HG03060 (cell line): ENCODE results near the gene MRPS18B.
"Not testable (repeated sequence)": the region's sequence is repeated elsewhere in the genome, so short reads cannot be mapped to it uniquely, and the experiment has no call there.

Experiments
- ATAC-seq: cut with Tn5 transposase; IDR thresholded peaks from one replicate; pipeline ENCODE4 v1.9.1; 2021; ENCODE audit warnings: low read depth, moderate number of reproducible peaks; ENCODE audit not compliant: unreplicated experiment

MRPS18B gene

DNA sequence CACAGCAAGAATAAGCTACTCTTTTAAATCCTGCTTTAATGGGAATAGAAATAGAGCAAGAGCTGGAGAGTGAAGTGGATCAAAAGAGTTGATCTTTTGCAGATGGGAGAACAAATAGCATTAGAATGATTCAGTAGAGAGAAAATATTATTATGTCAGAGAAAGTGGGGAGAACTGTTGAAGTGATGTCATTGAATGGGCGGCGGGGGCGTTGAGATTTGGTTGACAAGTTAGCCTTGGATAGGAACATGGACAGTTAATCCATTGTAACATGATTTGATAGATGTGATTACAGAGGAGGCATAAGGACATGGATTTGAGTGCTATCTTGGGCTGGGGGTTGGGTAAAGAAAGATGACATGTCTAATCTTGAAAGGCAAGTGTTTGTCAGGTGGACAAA is 18.2 kb downstream of the MRPS18B start:
- ATAC-seq: no peak

DNA sequence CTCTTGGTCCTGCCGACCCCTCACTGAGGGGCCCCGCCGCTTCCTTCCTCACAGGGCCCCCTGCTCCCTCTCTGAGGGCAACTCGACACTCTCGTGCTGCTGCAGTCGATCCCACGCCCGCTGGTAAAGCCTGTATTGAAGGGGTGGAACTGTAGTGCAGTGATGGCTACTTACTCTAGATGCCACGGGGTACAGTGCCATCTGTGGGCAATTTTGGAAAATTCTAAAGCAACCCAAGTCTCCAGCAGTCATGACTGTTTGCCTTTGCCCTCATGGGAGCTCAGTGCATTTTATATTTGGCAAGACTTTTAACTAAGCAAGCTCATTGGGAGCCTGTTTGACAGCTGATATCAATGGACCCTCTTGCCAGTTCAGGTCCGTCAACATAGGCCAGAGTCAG is 22.8 kb downstream of the MRPS18B start:
- ATAC-seq: no peak

DNA sequence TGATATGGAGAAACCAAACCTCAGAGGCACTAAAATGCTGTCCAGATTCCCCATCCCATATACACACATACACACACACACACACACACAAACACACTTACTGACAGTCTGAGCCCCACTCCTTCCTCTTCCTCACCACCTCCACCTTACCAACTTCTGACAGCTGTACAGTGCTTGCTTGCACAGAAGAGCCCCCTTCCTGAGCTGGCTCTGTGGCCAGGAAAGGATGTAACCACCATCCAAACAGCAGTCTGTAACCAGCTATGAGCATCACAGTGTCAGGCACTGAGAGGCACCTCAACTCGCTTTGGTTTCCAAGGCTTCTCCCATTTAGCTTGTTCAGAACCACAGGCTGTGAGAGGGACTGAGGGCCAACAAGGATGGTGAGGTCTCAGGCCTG is 23.4 kb downstream of the MRPS18B start:
- no peak for ATAC-seq

DNA sequence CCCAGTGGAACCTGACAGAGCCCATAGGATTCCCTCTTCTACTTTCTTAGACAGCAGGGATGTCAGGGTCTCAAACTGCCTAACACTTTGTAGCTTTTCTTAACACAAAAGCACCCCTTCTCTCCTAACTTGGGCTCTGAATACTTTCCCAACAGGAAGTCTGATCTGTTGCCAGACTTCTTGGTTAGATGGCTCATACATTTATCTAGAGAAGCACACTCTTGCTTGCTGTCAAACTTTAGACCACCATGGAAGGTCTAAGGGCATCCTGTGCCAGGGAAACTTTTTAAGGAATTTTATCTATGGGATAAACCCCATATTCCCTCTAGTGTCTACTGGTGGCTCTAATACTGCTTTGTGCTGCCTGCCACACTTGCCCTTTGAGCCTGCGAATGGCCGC is 26.0 kb downstream of the MRPS18B start:
- no peak for ATAC-seq

DNA sequence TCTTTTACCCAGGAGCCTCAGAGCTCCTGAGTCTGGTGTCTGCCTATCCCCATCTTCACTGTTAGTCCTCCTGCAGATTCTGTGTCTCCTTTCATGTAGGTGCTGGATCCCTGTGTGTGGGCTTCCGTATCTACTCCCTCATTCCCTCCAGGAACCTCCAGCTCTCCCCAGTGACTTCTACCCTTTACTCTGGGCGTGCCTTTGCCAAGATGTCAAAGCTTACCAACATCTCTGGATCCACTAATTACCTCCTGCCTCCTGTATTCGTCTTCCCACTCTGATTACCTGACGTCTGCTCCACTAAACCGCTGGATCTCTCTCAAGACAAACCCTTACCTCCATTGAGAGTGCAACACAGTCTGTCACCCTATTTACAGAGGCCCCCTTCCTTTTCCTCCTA is 27.1 kb downstream of the MRPS18B start:
- no peak for ATAC-seq

DNA sequence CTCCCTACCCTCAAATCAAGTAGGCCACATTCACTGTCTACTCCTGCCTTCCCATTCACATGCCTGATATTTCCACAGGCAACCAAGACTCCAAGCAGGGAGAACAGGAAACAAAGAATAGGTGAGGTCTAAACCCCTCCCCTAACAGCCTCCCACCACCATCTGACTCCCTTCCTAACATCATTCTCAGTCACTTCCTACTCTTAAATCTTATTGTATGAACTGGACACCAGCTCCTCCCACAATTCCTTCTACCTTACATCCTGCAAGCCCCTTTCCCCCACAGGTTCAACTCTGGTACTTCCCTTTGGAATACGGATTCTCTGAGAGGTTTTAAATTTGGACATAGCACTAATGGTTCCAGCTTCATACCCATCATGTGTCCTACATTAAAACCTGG is 28.3 kb downstream of the MRPS18B start:
- no peak for ATAC-seq

DNA sequence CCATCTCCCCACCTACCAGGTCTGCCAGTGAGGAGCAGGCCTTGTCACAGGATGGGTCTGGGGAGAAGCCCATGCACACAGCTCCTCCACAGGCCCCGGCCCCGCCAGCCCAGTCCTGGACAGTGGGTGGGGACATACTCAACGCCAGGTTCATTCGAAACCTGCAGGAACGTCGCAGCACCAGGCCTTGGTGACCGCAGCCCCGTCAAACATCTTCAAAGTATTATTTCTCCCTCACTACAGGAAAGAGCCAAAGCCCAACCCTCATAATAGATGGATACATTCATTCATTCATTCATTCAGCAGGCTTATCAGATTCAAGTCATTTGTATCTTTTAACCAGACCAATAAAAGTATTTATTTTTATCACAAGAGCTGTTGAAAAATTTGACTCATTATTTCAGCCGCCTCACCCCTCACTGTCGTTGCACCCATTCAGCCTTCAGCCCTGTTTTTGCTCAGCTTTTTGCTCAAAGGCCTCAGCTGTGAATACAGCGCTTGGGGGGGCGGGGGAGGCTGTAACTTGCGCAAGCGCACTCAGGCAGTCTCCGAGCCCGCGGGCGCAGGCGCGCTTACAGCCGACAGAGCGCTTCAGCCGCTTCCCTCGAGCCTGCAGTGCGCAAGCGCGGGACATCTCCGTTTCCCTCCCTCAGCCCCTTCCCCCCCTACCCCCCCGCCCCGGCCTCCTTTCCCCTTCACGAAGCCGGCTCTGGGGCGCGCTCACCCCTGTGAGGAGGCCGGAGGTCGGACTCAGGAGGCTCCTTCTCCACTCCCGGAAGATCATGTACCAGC is 29.0 kb downstream of the MRPS18B start, which contains the start of gene C6orf136:
Gene C6orf136 (plus strand): TSS at position 684 of the 792 bp plus-strand sequence. CDS start 99 bp downstream, at position 783.
- ATAC-seq: no peak

DNA sequence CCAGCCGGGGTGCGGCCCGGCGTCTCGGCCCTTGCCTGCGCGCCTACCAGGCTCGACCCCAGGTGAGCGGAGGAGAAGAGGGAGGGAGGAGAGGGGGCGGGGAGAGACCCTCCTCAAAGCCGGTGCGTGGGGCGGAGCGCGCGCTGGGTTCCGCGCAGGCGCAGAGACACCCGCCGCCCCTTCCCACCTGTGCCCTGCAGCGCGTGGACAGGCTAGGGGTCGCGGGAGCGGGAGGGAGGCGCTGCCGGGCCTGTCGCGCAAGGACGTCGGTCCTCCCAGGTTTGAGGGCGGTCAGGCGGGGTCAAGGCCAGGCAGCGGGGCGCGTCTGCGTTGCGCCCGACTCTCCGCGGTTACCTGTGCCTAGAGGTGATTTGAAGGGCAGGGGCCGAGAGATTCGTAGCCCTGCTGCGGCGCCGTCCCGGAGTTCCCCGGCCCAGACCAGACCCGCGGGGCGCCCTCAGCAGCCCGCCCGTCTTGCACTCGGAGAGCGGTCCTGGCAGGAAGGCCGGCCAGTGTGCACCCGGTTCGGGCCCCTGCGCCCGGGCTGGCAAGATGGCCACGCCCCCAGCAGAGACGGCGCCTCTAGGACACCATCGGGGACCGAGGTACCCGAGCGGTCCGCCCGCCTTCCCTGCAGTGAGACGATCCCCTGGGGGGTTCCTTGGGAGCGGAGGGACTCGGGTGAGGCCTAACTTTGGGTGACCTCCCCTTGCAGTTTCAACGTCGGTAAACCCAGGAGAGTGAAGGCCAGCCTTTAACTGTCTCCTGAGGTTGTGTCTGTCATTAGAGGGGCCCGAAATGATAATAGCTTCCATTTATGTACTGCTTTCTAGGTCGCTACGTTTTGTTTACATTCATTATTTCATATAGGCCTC is 29.8 kb downstream of the MRPS18B start:
- no peak for ATAC-seq

DNA sequence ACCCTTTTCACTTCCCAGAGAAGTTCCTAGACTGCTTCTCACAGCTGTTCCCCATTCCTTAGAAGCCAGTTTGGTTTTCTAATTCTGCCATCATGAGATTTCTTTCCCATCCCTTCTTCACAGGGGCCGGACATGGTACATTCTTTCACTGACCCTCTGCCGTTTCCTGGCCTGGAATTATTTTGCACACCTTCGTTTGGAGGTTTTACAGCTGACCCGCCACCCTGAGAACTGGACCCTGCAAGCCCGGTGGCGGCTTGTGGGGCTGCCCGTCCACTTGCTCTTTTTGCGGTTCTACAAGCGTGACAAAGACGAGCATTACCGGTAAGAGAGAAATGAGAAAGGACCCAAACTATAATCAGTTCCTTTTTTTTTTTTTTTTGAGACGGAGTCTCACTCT is 33.5 kb downstream of the MRPS18B start:
- no peak for ATAC-seq

DNA sequence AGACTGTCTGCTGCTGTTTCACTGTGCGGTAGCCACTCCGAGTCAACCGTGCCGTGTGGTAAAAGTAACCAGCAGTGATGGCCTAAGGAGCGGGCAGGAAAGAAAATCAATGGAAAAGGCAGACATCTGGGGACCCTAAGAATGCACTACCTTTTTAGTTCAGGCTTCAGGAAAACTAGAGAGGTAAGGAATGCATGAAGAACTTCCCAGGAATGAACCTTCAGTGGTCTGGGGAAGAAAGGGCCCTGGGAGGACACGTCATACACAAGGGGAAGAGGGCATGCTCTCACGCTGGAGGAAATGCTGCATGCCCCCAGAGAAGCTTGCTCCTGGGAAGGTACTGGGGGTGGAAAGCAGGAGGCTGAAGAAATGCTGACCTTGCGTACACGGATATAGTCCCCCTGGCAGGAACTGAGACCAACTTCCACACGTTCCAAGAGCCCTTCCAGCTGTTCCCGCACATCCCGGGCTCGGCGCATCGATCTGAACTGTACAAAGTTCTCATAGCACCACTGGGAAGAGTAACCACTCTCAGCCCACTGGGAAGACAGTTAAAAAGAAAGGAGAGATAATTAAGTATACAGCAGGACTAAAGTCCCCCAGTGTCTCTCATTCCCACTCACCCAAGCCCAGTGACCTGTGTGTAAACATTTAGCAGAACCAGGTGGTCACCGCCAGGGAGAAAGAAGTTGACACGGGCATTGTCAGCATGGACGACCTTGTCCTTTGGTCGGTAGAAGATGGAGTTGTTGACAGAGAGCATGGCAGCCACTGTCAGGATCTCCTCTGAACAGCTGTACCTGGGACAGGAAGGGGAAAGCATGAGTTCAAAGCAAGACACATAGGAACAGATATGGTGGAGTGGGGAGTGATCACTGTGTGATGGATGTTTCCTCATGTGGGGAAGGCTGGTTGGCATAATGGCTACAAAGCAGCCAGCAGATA is 37.4 kb downstream of the MRPS18B start:
- no peak for ATAC-seq

DNA sequence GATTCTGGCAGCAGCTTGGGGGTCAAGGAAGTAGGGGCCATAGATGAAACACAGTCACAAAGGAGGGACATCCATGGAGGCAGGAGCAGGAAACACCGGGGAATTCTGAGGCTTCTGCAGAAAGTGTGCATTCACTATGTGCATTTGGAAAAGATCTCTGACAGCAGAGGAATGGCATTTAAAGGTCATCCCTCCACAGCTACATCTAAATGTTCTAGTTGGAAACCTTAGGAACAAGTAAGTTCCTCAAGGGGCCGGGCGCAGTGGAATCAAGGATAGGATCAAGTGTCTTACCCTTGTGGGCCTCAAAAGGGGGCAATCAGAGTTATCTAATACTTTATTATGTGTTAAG is 38.1 kb downstream of the MRPS18B start:
- no peak for ATAC-seq

DNA sequence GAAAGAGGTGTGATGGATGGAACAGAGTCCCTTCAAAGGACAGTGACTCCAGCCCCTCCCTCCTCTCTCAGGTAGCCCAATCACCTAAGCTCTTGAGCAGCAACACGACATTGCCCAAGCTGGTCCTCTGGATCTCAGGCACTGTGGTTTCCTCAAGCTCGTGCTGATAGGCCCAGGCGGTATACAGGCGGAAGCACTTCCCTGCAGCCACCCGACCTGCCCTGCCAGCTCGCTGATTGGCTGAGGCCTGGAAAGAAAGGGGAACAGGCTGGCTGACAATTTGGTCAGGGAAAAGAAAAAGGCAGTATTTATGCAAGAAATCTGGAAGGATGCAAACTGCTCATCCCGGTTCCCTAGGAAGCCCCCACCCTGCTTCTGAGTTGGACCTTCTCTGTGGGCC is 38.9 kb downstream of the MRPS18B start:
- ATAC-seq: no peak

DNA sequence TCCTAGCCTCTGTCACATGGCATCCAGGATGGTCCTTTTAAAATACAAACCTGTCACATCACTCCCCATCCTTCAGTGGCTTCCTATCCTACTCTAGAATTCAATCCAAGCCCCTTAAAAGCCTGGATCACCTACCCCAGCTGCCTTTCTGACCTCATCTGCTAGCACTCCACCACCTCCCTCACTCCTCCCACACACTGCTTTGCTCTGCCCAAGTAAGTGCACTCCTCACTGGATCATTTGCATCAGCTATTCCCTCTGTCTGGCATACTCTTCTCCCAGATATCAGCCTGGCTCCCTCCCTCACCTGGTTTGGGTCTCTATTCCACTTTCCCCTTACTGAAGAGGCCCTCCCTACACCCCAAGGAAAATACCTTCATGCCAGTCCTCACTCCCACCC is 39.8 kb downstream of the MRPS18B start:
- ATAC-seq: no peak

DNA sequence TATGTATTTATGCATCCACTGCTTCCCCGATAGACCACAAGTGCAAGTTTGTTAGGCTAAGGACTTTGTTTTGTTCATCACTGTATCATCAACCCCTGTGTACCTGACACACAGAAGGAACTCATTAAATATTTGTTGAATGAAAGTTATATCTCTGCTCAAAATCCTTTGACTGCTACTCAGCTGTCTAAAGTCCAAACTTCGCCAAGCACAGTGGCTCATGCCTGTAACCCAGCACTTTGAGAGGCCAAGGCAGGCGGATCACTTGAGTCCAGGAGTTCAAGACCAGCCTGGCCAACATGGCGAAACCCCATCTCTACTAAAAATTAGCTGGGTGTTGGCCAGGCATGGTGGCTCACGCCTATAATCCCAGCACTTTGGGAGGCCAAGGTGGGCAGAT is 40.3 kb downstream of the MRPS18B start:
- not testable (repeated sequence) for ATAC-seq

DNA sequence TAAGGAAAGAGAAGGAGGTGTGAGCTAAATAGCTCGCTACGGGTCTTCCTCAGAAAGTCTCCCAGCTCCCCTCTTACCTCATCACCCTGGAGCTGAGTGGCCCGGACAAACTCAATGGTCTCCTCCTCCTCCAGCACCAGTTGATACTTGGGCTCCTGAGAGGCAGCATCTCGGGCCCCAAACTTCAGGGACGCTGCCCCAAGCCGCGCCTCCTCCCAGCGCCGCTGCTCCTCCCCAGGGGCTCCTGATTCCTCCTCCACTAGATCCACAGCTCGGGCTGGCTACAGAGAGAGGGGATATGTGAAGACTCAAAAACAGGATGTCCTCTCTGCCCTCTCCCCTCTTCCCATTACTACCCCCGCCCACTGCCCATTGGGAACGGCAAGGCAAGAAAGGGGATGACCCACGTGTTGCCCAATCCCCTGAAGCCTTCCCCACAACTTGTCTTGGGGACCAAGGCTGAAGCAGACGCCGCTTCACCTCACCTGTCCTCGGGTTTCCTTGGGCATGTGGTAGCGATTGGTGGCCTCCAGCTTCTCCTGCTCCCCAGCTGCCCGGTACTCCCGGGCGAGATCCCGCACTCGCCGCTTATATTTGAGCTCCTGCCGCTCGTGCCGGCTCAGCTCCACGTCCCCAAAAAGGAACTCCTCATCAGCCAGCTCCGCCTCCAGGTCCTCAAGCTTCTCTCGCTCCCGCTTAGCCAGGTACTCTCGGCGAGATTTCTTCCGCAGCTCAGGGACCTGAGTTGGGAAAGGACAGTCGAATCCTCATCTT is 47.5 kb downstream of the MRPS18B start:
- ATAC-seq: no peak

DNA sequence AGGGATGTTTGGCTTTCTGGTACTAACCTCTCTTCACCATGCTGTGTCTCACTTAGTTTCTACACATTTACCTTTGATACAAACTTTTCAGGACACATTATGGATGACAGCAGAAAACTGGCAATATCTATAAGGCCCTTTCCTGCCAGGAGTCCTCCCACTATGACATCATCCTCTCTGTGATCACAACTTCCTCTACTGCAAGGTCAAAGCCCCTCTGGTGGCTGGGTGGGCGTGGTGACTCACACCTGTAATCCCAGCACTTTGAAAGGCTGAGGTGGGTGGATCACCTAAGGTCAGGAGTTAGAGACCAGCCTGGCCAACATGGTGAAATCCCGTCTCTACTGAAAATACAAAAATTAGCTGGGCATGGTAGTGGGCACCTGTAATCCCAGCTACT is 48.7 kb downstream of the MRPS18B start:
- not testable (repeated sequence) for ATAC-seq

DNA sequence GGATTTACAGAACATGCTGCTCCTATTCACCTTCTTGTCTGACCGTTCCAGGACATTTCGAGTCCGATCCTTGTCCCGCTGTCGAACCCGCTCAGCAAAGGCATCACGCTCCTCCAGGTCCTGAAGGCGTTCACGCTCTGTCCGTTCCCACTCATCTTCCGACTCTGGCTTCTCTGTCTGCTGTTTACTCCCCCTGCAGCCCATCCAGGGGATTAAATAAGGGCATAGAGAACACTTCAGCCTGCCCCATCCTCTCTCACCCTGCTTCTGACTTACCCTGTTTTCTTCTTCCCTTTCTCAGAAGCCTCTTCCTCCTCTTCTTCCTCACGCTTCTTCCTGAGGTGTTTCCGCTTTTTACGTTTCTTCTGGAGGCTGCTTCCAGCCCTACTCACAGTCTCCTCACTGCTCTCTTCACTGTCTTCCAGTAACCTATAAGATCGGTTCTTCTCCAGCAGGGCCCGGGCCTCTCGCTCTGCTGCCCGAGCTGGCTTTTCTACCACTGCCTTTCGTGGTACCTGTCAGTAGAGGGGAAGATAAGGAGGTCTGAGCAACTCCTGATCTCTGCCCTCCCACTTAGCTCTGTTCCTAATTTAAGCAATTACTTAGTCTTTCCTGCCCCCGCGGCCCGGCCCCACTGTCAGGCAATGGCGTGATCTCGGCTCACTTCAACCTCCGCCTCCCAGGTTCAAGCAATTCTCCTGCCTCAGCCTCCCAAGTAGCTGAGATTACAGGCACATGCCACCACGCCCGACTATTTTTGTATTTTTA is 53.3 kb downstream of the MRPS18B start:
- ATAC-seq: no peak

DNA sequence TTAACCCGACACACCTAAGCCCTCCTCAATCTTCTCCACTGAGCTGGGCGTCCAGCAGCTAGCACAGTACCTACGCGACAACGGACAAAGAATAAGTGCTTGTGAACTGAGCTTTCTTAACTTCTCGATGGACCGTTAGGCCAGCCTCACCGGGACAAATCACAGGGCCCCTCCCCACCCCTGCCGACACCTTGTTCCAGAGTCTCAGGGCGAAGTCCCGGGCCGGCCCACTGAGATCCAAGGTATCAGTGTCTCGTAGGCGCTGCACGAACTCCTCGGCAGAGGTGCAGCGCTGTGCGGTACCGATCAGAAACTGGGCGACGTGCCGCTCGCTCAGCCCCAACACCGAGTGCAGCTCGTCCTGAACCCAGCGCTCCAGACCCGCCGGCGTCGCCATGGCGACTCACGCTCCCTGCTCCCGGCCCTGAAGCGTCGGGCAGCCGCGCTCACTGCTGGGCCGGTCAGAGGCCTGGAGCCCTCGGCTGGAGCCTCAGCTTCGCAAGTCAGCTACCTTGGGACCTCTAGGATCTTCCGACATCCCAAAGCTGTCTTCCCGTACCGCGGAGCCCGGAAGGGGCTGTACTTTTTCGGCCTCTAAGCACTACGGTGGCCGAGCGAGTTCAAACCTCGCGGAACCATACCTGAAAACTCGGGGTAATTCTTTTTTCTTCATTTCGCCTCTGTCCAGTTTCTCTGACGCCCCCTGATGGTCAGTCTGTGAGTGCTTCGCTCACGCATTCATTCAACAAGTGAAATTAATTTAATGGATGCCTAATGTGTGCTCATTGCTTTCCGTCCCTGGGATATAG is 55.0 kb downstream of the MRPS18B start, which contains the start of gene DHX16:
Gene DHX16 (minus strand): TSS at position 562 of the 809 bp plus-strand sequence. CDS start 165 bp downstream, at position 397.
- ATAC-seq: peak; percentile 53
